Chondrocyte (in vitro differentiated cells): ENCODE results near the gene STPG2. TPM values are rescaled to one million over a fixed set of nuclear protein-coding genes. Genes with fewer than 3 reads are reported as not detected.

Experiments
- DNase-seq: peaks from one replicate; pipeline ENCODE4 v3.0.0; 2021; ENCODE audit warnings: mixed read lengths, low spot score
- H3K27ac Mint-ChIP-seq: one replicate; pipeline ENCODE4 v1.8.0; 2021; ENCODE audit warnings: mild to moderate bottlenecking, moderate library complexity, mixed read lengths; ENCODE audit not compliant: unreplicated experiment
- H3K27me3 Mint-ChIP-seq: 2 replicates; pipeline ENCODE4 v1.8.0; 2021; ENCODE audit warnings: low read depth, mixed read lengths
- H3K36me3 Mint-ChIP-seq: 2 replicates; pipeline ENCODE4 v1.8.0; 2021; ENCODE audit warnings: low read depth, mixed read lengths
- H3K4me1 Mint-ChIP-seq: 2 replicates; pipeline ENCODE4 v1.8.0; 2021; ENCODE audit warnings: low read depth, mild to moderate bottlenecking, mixed read lengths
- H3K4me3 Mint-ChIP-seq: one replicate; pipeline ENCODE4 v1.8.0; 2021; ENCODE audit warnings: mild to moderate bottlenecking, moderate library complexity, mixed read lengths; ENCODE audit not compliant: unreplicated experiment
- H3K9me3 Mint-ChIP-seq: 2 replicates; pipeline ENCODE4 v1.8.0; 2021; ENCODE audit warnings: low read depth, mixed read lengths
- total RNA-seq: library from RNA; stranded (reverse); gene quantifications from 3 replicates; pipeline ENCODE4 v1.2.1, GENCODE V29; 2021
- TF ChIP-seq, protein P1 (sequence below): fragments of 200-600 bp; sonication (generic); IDR thresholded peaks from 2 replicates; pipeline ENCODE4 v1.5.0; 2021; ENCODE audit warnings: antibody characterized with exemption, mild to moderate bottlenecking, moderate library complexity

The STPG2 gene
- total RNA-seq, 1 donor from 2014 or later = 0.12 TPM

DNA sequence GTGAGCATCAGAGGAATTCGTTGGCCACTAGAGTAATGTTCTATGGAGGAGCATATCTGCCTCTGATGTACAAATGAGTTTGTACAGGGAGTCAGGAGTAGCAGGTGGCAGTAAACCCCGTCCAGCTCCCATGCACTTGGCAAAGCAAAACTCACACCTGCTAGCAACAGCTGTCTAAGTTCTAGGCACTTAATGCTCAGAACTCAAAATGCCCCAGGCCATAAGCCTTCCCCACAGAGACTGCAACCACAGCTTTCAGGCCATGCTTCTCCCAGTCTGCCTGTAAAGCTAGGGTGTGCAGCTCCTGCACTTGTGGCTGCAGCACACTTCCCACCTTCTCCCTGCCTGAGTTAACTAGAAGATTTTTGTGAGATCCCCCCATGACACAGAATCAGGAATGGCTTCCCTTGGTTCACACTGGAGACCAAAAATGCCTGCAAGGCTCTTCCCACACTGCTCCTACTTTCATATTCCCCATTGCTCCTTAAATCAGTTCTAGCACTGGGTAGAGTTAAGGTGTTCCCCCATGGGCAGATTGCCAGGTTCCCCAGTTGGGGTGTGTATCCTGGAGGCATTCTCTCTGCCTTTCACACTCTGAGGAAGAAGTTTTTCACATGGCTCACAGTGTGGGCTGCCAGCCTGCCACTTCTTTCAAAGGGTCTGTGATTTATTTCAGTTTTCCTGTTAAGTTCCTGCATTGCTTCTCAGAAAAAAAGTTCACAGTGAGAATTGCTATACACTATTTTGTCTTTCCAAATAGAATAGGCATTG is 189.9 kb downstream of the STPG2 start:
- DNase-seq = no peak
- Mint-ChIP-seq H3K36me3 (no peaks in the 10 kb centered on the region), H3K9me3 (peaks cover 23% of the 10 kb centered on the region), H3K27me3 (no peaks in the 10 kb centered on the region), H3K27ac (no peak overlapping the region), H3K4me1 (no peaks in the 10 kb centered on the region), H3K4me3 (no peak overlapping the region)
- TF ChIP-seq, protein P1, sequence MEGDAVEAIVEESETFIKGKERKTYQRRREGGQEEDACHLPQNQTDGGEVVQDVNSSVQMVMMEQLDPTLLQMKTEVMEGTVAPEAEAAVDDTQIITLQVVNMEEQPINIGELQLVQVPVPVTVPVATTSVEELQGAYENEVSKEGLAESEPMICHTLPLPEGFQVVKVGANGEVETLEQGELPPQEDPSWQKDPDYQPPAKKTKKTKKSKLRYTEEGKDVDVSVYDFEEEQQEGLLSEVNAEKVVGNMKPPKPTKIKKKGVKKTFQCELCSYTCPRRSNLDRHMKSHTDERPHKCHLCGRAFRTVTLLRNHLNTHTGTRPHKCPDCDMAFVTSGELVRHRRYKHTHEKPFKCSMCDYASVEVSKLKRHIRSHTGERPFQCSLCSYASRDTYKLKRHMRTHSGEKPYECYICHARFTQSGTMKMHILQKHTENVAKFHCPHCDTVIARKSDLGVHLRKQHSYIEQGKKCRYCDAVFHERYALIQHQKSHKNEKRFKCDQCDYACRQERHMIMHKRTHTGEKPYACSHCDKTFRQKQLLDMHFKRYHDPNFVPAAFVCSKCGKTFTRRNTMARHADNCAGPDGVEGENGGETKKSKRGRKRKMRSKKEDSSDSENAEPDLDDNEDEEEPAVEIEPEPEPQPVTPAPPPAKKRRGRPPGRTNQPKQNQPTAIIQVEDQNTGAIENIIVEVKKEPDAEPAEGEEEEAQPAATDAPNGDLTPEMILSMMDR = no peak

DNA sequence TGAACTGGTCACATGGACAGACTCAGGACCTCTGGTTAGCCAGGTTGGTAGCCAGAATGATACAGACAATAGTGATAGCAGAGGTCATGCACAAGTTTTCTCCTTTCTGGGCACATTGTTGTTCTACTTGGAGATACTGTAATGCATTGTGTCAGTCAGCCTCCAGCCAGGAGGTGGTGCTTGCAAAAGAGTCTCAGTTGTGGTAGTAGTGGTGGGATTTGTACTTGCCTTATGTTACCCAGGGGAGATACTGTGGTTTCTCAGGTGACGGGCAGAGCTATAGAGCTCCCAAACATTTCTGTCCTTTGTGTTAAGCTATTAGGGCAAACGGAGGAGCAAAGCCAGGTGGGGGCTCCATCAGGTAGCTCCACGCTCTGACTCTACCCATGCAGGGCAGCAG is 190.5 kb downstream of the STPG2 start:
- Mint-ChIP-seq H3K4me1 (no peaks in the 10 kb centered on the region), H3K27ac (no peak overlapping the region), H3K4me3 (no peak overlapping the region), H3K27me3 (no peaks in the 10 kb centered on the region), H3K9me3 (peaks cover 28% of the 10 kb centered on the region), H3K36me3 (no peaks in the 10 kb centered on the region)
- TF ChIP-seq, protein P1 = no peak
- no peak for DNase-seq

DNA sequence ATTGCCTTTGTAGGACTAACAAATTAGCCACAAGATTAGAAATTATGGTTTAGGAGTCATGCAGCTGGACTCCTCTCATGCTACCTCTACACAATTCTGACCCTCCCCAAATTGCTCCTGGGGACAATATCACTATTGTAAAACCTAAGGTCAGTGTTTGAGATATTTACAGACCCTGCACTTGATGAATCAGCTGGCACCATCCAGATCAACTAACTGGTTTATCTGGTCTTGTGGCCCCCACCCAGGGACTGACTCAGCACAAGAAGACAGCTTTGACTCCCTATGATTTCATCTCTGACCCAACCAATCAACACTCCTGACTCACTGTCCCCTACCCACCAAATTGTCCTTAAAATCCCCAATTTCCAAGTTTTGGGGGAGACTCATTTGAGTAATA is 192.4 kb downstream of the STPG2 start:
- Mint-ChIP-seq H3K27ac (no peak overlapping the region), H3K4me1 (no peaks in the 10 kb centered on the region), H3K36me3 (no peaks in the 10 kb centered on the region), H3K9me3 (peaks cover 34% of the 10 kb centered on the region), H3K4me3 (no peak overlapping the region), H3K27me3 (no peaks in the 10 kb centered on the region)
- DNase-seq = no peak
- TF ChIP-seq, protein P1 = no peak

DNA sequence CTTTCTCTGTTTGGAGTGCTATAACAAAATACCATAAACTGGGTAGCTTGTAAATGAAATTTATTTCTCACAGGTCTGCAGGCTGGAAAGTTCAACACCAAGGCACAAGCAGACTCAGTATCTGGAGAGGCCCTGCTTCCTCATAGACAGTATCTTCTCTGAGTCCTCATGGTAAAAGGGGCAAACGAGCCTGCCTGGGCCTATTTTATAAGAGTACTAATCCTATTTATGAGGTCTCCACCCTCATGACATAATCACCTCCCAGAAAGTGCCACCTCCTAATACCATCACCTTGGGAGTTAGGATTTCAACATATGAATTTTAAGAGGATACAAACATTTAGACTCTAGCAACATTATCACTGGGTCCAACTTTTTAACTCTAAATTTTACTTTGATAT is 200.3 kb downstream of the STPG2 start:
- no peaks in the 10 kb centered on the region for H3K27me3 Mint-ChIP-seq
- no peak for DNase-seq
- no peak overlapping the region for H3K27ac Mint-ChIP-seq
- TF ChIP-seq, protein P1 = no peak
- H3K36me3 Mint-ChIP-seq = peaks cover 4% of the 10 kb centered on the region
- no peak overlapping the region for H3K4me3 Mint-ChIP-seq
- H3K4me1 Mint-ChIP-seq = no peaks in the 10 kb centered on the region
- H3K9me3 Mint-ChIP-seq = peaks cover 32% of the 10 kb centered on the region

DNA sequence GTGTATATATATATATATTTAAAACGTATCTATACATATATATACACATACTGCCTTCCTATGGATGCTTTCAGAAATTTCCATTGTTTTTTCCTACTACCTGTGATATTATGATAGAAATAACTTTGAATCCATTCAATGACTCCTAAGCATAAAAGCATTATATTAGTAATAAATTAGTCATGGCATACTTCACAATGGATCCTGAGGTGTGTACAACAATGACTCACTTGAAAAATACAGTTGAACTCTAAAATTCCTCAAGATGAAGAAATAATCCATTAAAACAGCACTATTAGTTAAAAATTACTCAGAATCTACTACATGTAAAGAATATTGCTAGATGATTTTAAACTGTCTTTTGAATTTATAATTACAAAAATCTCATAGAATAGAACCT is 201.1 kb downstream of the STPG2 start:
- Mint-ChIP-seq H3K4me3 (no peak overlapping the region), H3K27me3 (no peaks in the 10 kb centered on the region), H3K27ac (no peak overlapping the region), H3K36me3 (peaks cover 4% of the 10 kb centered on the region), H3K9me3 (peaks cover 36% of the 10 kb centered on the region), H3K4me1 (no peaks in the 10 kb centered on the region)
- TF ChIP-seq, protein P1 = no peak
- no peak for DNase-seq
